Measurements from ENCODE around the gene KLK4. TPM values are rescaled to one million over a fixed set of nuclear protein-coding genes. Genes with fewer than 3 reads are reported as not detected.
A peak's percentile ranks its signal among the peaks of the same experiment; 100 is the strongest.

KLK4 gene
- not detected in 2 replicates for total RNA-seq

- DNase-seq (ENCODE audit: low read depth in 2 of 2): no peak
Measured at GRCh38 chr19:50911206-50912101, at the start of gene KLK4. TSS of gene KLK4 (minus strand) at chr19:50911395. CDS start at chr19:50910738, 657 bp downstream.

- no peak for DNase-seq (ENCODE audit: low read depth in 2 of 2)
Measured at GRCh38 chr19:50959731-50960500, 48.7 kb upstream of the KLK4 start.

- DNase-seq (ENCODE audit: low read depth in 2 of 2): no peak
Measured at GRCh38 chr19:50957587-50957986, 46.4 kb upstream of the KLK4 start.

GRCh38 chr19:50952910-50953309 lies 41.7 kb upstream of the KLK4 start, which contains the start of gene KLK5:
TSS of gene KLK5 (minus strand) at chr19:50953038. CDS start at chr19:50952657, 381 bp downstream.
- DNase-seq (ENCODE audit: low read depth in 2 of 2): no peak

GRCh38 chr19:50949861-50950260 lies 38.7 kb upstream of the KLK4 start:
- DNase-seq (ENCODE audit: low read depth in 2 of 2): no peak

GRCh38 chr19:50947123-50947522 lies 35.9 kb upstream of the KLK4 start:
- DNase-seq (ENCODE audit: low read depth in 2 of 2): no peak

GRCh38 chr19:50944795-50945194 lies 33.6 kb upstream of the KLK4 start:
- DNase-seq (ENCODE audit: low read depth in 2 of 2): no peak

- DNase-seq (ENCODE audit: low read depth in 2 of 2): no peak
Measured at GRCh38 chr19:50943074-50943828, 32.1 kb upstream of the KLK4 start.

- DNase-seq (ENCODE audit: low read depth in 2 of 2): no peak
Measured at GRCh38 chr19:50939596-50939995, 28.4 kb upstream of the KLK4 start.

- DNase-seq (ENCODE audit: low read depth in 2 of 2): no peak
Measured at GRCh38 chr19:50933640-50934039, 22.4 kb upstream of the KLK4 start.

GRCh38 chr19:50932690-50933083 lies 21.5 kb upstream of the KLK4 start:
- DNase-seq (ENCODE audit: low read depth in 2 of 2): no peak

GRCh38 chr19:50932018-50932689 lies 21.0 kb upstream of the KLK4 start:
- DNase-seq (ENCODE audit: low read depth in 2 of 2): no peak

- no peak for DNase-seq (ENCODE audit: low read depth in 2 of 2)
Measured at GRCh38 chr19:50931023-50931422, 19.8 kb upstream of the KLK4 start.

- DNase-seq (ENCODE audit: low read depth in 2 of 2): no peak
Measured at GRCh38 chr19:50928831-50929230, 17.6 kb upstream of the KLK4 start.

- DNase-seq (ENCODE audit: low read depth in 2 of 2): no peak
Measured at GRCh38 chr19:50926144-50926543, 14.9 kb upstream of the KLK4 start.

- DNase-seq (ENCODE audit: low read depth in 2 of 2): no peak
Measured at GRCh38 chr19:50925734-50926133, 14.5 kb upstream of the KLK4 start.

GRCh38 chr19:50924586-50924985 lies 13.4 kb upstream of the KLK4 start:
- no peak for DNase-seq (ENCODE audit: low read depth in 2 of 2)

GRCh38 chr19:50922317-50922853 lies 11.2 kb upstream of the KLK4 start:
- DNase-seq (ENCODE audit: low read depth in 2 of 2): peak; percentile 58 to 76

- no peak for DNase-seq (ENCODE audit: low read depth in 2 of 2)
Measured at GRCh38 chr19:50921426-50922316, 10.5 kb upstream of the KLK4 start.

- no peak for DNase-seq (ENCODE audit: low read depth in 2 of 2)
Measured at GRCh38 chr19:50916069-50916468, 4.9 kb upstream of the KLK4 start.

Measured in dermis microvascular lymphatic vessel endothelial cell (primary cell).